Keratinocyte (primary cell): ENCODE measurements around the gene WIPF3. TPM values are rescaled to one million over a fixed set of nuclear protein-coding genes. Genes with fewer than 3 reads are reported as not detected.

Experiments
- DNase-seq: peaks from one replicate; pipeline ENCODE4 v3.0.0-alpha.2; 2011; ENCODE audit warnings: low read depth, missing footprints, low spot score
- FAIRE-seq: peaks from 2 replicates; lab custom pipeline; 2011; peaks lifted over from hg19 to GRCh38; lab: Jason Lieb, UNC
- H2AFZ ChIP-seq: 2 replicates; pipeline ENCODE4 v1.6.0; 2012; ENCODE audit warnings: low read length, control low read depth, inconsistent platforms; ENCODE audit not compliant: control insufficient read depth
- H3K27ac ChIP-seq: 2 replicates; pipeline ENCODE4 v1.5.1; 2011; ENCODE audit warnings: low read length; ENCODE audit not compliant: control insufficient read depth, insufficient read depth
- H3K27me3 ChIP-seq: 3 replicates; pipeline ENCODE4 v1.6.0; 2011; ENCODE audit warnings: low read length; ENCODE audit not compliant: control insufficient read depth, insufficient read depth; ENCODE audit errors: extremely low read depth
- H3K36me3 ChIP-seq, 2 experiments: 2 replicates in 1 of 2; 3 replicates in 1 of 2; pipeline ENCODE4 v1.5.1; 2011; ENCODE audit warnings: low read length in 2 of 2, mild to moderate bottlenecking in 1 of 2; ENCODE audit not compliant: control insufficient read depth in 2 of 2, insufficient read depth in 2 of 2; ENCODE audit errors: extremely low read depth in 1 of 2
- H3K4me1 ChIP-seq: 3 replicates; pipeline ENCODE4 v1.5.1; 2011; ENCODE audit warnings: low read length; ENCODE audit not compliant: control insufficient read depth, insufficient read depth; ENCODE audit errors: extremely low read depth
- H3K4me2 ChIP-seq: 3 replicates; pipeline ENCODE4 v1.6.0; 2011; ENCODE audit warnings: low read depth, low read length; ENCODE audit not compliant: control insufficient read depth, insufficient read depth; ENCODE audit errors: extremely low read depth
- H3K4me3 ChIP-seq, 3 experiments: fragments of 200-600 bp in 1 of 3; sonication (generic) in 1 of 3; 2 replicates in 2 of 3; 3 replicates in 1 of 3; pipeline ENCODE4 v1.5.1; 2011 to 2016; ENCODE audit warnings: low read length in 3 of 3, mild to moderate bottlenecking in 3 of 3, control low read depth in 2 of 3, inconsistent platforms in 1 of 3, low read depth in 1 of 3, mixed read lengths in 1 of 3, mixed run types in 1 of 3, moderate library complexity in 1 of 3; ENCODE audit not compliant: control insufficient read depth in 2 of 3, insufficient read depth in 2 of 3; ENCODE audit errors: extremely low read depth in 1 of 3
- H3K79me2 ChIP-seq: 2 replicates; pipeline ENCODE4 v1.6.0; 2012; ENCODE audit warnings: low read length; ENCODE audit not compliant: control insufficient read depth, insufficient read depth
- H3K9ac ChIP-seq: 3 replicates; pipeline ENCODE4 v1.6.0; 2011; ENCODE audit warnings: low read length; ENCODE audit not compliant: control insufficient read depth, insufficient read depth; ENCODE audit errors: extremely low read depth
- H3K9me1 ChIP-seq: 3 replicates; pipeline ENCODE4 v1.6.0; 2011; ENCODE audit warnings: low read length; ENCODE audit not compliant: control insufficient read depth, insufficient read depth; ENCODE audit errors: extremely low read depth
- H3K9me3 ChIP-seq: 2 replicates; pipeline ENCODE4 v1.5.1; 2012; ENCODE audit warnings: low read depth, low read length; ENCODE audit not compliant: control insufficient read depth
- H4K20me1 ChIP-seq: 3 replicates; pipeline ENCODE4 v1.6.0; 2011; ENCODE audit warnings: low read length; ENCODE audit not compliant: control insufficient read depth, insufficient read depth; ENCODE audit errors: extremely low read depth
- EZH2 ChIP-seq: IDR thresholded peaks from one replicate; pipeline ENCODE4 v1.6.1; 2012; ENCODE audit warnings: inconsistent platforms, mild to moderate bottlenecking, low read length, moderate library complexity
- dilution Hi-C: fragments of 300-500 bp; cut with MboI; formaldehyde crosslinking; loops from one replicate; pipeline ENCODE4 v1.7.0; 2020; ENCODE audit warnings: low sequenced_read_pairs; ENCODE audit not compliant: extremely low pct_ligation_motif_present
- polyA plus RNA-seq, 5 experiments: library from polyadenylated mRNA; depleted of rRNA in 3 of 5; stranded (reverse) in 3 of 5; stranded (forward) in 1 of 5; unstranded in 1 of 5; fragments of >200 nt; gene quantifications; 1 replicate in 1 of 5; 2 replicates in 3 of 5; 3 replicates in 1 of 5; pipeline versions ENCODE4 v1.2.1 to v1.2.3, GENCODE V29; 2011 to 2012; ENCODE audit warnings: missing spikeins in 2 of 5, low read depth in 1 of 5, low replicate concordance in 1 of 5
- TF ChIP-seq, protein P1 (sequence below), 3 experiments: IDR thresholded peaks in 1 of 3; conservative IDR thresholded peaks in 1 of 3; optimal IDR thresholded peaks in 1 of 3; 2 replicates in 2 of 3; 3 replicates in 1 of 3; pipeline versions ENCODE3 to v1.5.1; 2011; ENCODE audit warnings: low read length in 3 of 3, mild to moderate bottlenecking in 3 of 3, moderate library complexity in 2 of 3, control low read depth in 1 of 3, inconsistent platforms in 1 of 3; ENCODE audit not compliant: insufficient read depth in 2 of 3; ENCODE audit errors: extremely low read depth in 1 of 3

Gene WIPF3
- polyA plus RNA-seq, 1 donor (not counting 4 experiments of a cell fraction or from before 2014, with no cell fraction given): 0.04 TPM

DNA sequence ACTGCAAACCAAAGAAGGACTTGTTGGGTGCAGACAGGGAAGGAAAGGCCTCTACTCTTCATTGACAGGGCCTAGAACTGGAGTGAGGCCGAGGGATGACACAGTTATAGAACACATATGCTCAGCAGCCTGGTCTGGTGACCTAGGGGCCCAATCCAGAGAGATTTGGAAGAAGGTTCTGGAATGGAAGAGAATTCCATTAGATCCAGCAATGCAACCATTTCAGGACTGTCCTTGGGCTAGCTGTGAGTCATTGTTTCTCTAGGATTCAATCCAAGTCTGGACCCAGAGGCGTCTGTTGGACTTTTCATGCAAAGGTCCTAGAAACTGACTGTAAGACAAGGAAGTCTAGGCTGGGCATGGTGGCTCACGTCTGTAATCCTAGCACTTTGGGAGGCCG is 59.2 kb downstream of the WIPF3 start:
- dilution Hi-C loops: no loop called here
- Histone ChIP-seq H3K9ac (no peak overlapping the region), H3K27me3 (no peaks in the 10 kb centered on the region), H4K20me1 (no peaks in the 10 kb centered on the region), H3K27ac (no peak overlapping the region), H2AFZ (no peak overlapping the region), H3K9me3 (no peaks in the 10 kb centered on the region), H3K4me2 (no peak overlapping the region), H3K9me1 (no peaks in the 10 kb centered on the region), H3K36me3 (no peaks in the 10 kb centered on the region), H3K79me2 (no peaks in the 10 kb centered on the region), H3K4me1 (no peaks in the 10 kb centered on the region), H3K4me3 (no peak overlapping the region)
- DNase-seq (no peak), FAIRE-seq (no peak)
- no peak for TF ChIP-seq EZH2
- TF ChIP-seq, protein P1, sequence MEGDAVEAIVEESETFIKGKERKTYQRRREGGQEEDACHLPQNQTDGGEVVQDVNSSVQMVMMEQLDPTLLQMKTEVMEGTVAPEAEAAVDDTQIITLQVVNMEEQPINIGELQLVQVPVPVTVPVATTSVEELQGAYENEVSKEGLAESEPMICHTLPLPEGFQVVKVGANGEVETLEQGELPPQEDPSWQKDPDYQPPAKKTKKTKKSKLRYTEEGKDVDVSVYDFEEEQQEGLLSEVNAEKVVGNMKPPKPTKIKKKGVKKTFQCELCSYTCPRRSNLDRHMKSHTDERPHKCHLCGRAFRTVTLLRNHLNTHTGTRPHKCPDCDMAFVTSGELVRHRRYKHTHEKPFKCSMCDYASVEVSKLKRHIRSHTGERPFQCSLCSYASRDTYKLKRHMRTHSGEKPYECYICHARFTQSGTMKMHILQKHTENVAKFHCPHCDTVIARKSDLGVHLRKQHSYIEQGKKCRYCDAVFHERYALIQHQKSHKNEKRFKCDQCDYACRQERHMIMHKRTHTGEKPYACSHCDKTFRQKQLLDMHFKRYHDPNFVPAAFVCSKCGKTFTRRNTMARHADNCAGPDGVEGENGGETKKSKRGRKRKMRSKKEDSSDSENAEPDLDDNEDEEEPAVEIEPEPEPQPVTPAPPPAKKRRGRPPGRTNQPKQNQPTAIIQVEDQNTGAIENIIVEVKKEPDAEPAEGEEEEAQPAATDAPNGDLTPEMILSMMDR (optimal IDR thresholded peaks at IDR 0.05 in 1 of 3, IDR thresholded peaks at IDR 0.05 in 1 of 3, conservative IDR thresholded peaks at IDR 0.05 in 1 of 3; ENCODE audit: extremely low read depth in 1 of 3, insufficient read depth in 2 of 3, low read length in 3 of 3): no peak

- Histone ChIP-seq H3K27ac (no peak overlapping the region), H3K4me3 (no peak overlapping the region), H2AFZ (no peak overlapping the region), H3K4me2 (no peak overlapping the region), H3K9me1 (no peaks in the 10 kb centered on the region), H3K9ac (no peak overlapping the region), H3K27me3 (no peaks in the 10 kb centered on the region), H3K4me1 (no peaks in the 10 kb centered on the region), H3K79me2 (no peaks in the 10 kb centered on the region), H3K36me3 (no peaks in the 10 kb centered on the region), H3K9me3 (no peaks in the 10 kb centered on the region), H4K20me1 (no peaks in the 10 kb centered on the region)
- TF ChIP-seq, protein P1 (optimal IDR thresholded peaks at IDR 0.05 in 1 of 3, IDR thresholded peaks at IDR 0.05 in 1 of 3, conservative IDR thresholded peaks at IDR 0.05 in 1 of 3; ENCODE audit: extremely low read depth in 1 of 3, insufficient read depth in 2 of 3, low read length in 3 of 3): no peak
- TF ChIP-seq EZH2: no peak
- DNase-seq: no peak
- dilution Hi-C loops: no loop called here
- FAIRE-seq: no peak
These were observed 60.2 kb downstream of the WIPF3 start for GRCh38 chr7:29866490-29866930.
